CD4-positive, CD25-positive, alpha-beta regulatory T cell (primary cell): ENCODE results near the gene NEMF. TPM values are rescaled to one million over a fixed set of nuclear protein-coding genes. Genes with fewer than 3 reads are reported as not detected.
"Not testable (repeated sequence)": the region's sequence is repeated elsewhere in the genome, so short reads cannot be mapped to it uniquely, and the experiment has no call there.

Experiments used
- ATAC-seq, 2 donors: fragments of 150-1000 bp; cut with Tn5 transposase; one replicate each; pipeline ENCODE4 v1.10.0; 2021; ENCODE audit warnings: low read depth in 2 of 2, moderate number of reproducible peaks in 2 of 2, moderate library complexity in 1 of 2
- DNase-seq, 3 donors: peaks; one replicate each; pipeline versions ENCODE4 v3.0.0 to v3.0.0-alpha.2; 2012 to 2022; ENCODE audit warnings: mixed read lengths in 1 of 3
- H3K27ac ChIP-seq: one replicate; pipeline ENCODE4 v1.7.0; 2013; ENCODE audit warnings: mild to moderate bottlenecking, low read length; ENCODE audit not compliant: insufficient read depth, poor library complexity, severe bottlenecking
- H3K27me3 ChIP-seq: one replicate; pipeline ENCODE4 v1.7.0; 2013; ENCODE audit warnings: low read length; ENCODE audit not compliant: control insufficient read depth, insufficient read depth
- H3K36me3 ChIP-seq: one replicate; pipeline ENCODE4 v1.7.0; 2013; ENCODE audit warnings: mild to moderate bottlenecking, low read length, moderate library complexity; ENCODE audit not compliant: control insufficient read depth, insufficient read depth
- H3K4me1 ChIP-seq: 2 replicates; pipeline ENCODE4 v1.7.0; 2013; ENCODE audit warnings: mild to moderate bottlenecking, low read length; ENCODE audit not compliant: insufficient read depth, control insufficient read depth, poor library complexity, severe bottlenecking
- H3K4me3 ChIP-seq: one replicate; pipeline ENCODE4 v1.7.0; 2013; ENCODE audit warnings: low read depth, mild to moderate bottlenecking, low read length, moderate library complexity
- H3K9me3 ChIP-seq, 2 experiments: 1 replicate in 1 of 2; 2 replicates in 1 of 2; pipeline ENCODE4 v1.7.0; 2013; ENCODE audit warnings: low read length in 2 of 2, mild to moderate bottlenecking in 1 of 2, moderate library complexity in 1 of 2; ENCODE audit not compliant: control insufficient read depth in 2 of 2
- H3K27ac Mint-ChIP-seq, 3 donors: one replicate each; pipeline ENCODE4 v1.8.0; 2020 to 2022; ENCODE audit warnings: mild to moderate bottlenecking in 3 of 3, mixed read lengths in 3 of 3, moderate library complexity in 2 of 3
- H3K27me3 Mint-ChIP-seq: one replicate; pipeline ENCODE4 v1.8.0; 2022; ENCODE audit warnings: mild to moderate bottlenecking, mixed read lengths
- H3K36me3 Mint-ChIP-seq: one replicate; pipeline ENCODE4 v1.8.0; 2020; ENCODE audit warnings: mixed read lengths
- H3K4me1 Mint-ChIP-seq, 4 donors: one replicate each; pipeline ENCODE4 v1.8.0; 2020 to 2022; ENCODE audit warnings: mixed read lengths in 4 of 4, mild to moderate bottlenecking in 1 of 4
- H3K4me3 Mint-ChIP-seq, 4 donors: one replicate each; pipeline ENCODE4 v1.8.0; 2020 to 2022; ENCODE audit warnings: mild to moderate bottlenecking in 4 of 4, mixed read lengths in 4 of 4, moderate library complexity in 3 of 4
- H3K9me3 Mint-ChIP-seq, 7 donors: one replicate each; pipeline ENCODE4 v1.8.0; 2020 to 2022; ENCODE audit warnings: mixed read lengths in 7 of 7, mild to moderate bottlenecking in 3 of 7, moderate library complexity in 2 of 7
- polyA plus RNA-seq, 4 donors: library from polyadenylated mRNA; unstranded; fragments of 300-500 nt; fragmentation: Illumina TruSeq; gene quantifications; one replicate each; pipeline ENCODE4 v1.2.3, GENCODE V29; 2021
- total RNA-seq: library from RNA; stranded (reverse); gene quantifications from one replicate; pipeline ENCODE4 v1.2.3, GENCODE V29; 2022

NEMF gene
- total and polyA plus RNA-seq, 5 donors from 2014 or later = 32.6 to 79.6 (median 38.3) TPM

GRCh38 chr14:49896272-49896671 is 43.7 kb upstream of the NEMF start:
- not testable (repeated sequence) for H3K9me3 ChIP-seq, H3K27me3 ChIP-seq, ATAC-seq, DNase-seq, H3K27me3 Mint-ChIP-seq, H3K9me3 Mint-ChIP-seq
- Mint-ChIP-seq H3K36me3 (peaks cover 32% of the 10 kb centered on the region), H3K27ac (peak overlapping the region; percentile 54 to 86 (median 56)), H3K4me1 (peaks cover 24 to 53% (median 46%) of the 10 kb centered on the region in 4 donors), H3K4me3 (peak overlapping the region; percentile 94 to 100 (median 99))
- Histone ChIP-seq H3K4me3 (peak overlapping the region; percentile 90), H3K36me3 (peaks cover 11% of the 10 kb centered on the region), H3K4me1 (peaks cover 43% of the 10 kb centered on the region), H3K27ac (peak overlapping the region; percentile 98)

GRCh38 chr14:49895480-49895879 is 42.9 kb upstream of the NEMF start:
- Mint-ChIP-seq H3K4me3 (peak overlapping the region; percentile 94 to 100 (median 99)), H3K27ac (peak overlapping the region; percentile 54 to 86 (median 56)), H3K9me3 (no peaks in the 10 kb centered on the region), H3K27me3 (peaks cover 6% of the 10 kb centered on the region), H3K4me1 (peaks cover 24 to 58% (median 49%) of the 10 kb centered on the region in 4 donors), H3K36me3 (peaks cover 32% of the 10 kb centered on the region)
- peak overlapping the region; percentile 98 for H3K27ac ChIP-seq
- peaks cover 11% of the 10 kb centered on the region for H3K36me3 ChIP-seq
- no peaks in the 10 kb centered on the region for H3K27me3 ChIP-seq
- H3K4me1 ChIP-seq = peaks cover 43% of the 10 kb centered on the region
- H3K4me3 ChIP-seq = peak overlapping the region; percentile 90
- peak in 1 of 3 donors; percentile 61 for DNase-seq
- no peak for ATAC-seq
- no peaks in the 10 kb centered on the region for H3K9me3 ChIP-seq

GRCh38 chr14:49894214-49895107 is 41.9 kb upstream of the NEMF start:
- Mint-ChIP-seq H3K27ac (peak overlapping the region; percentile 91 to 99 (median 94)), H3K4me1 (peaks cover 20 to 54% (median 44%) of the 10 kb centered on the region in 4 donors), H3K4me3 (peak overlapping the region; percentile 94 to 100 (median 99)), H3K36me3 (peaks cover 32% of the 10 kb centered on the region)
- Histone ChIP-seq H3K27ac (peak overlapping the region; percentile 98), H3K4me1 (peaks cover 35% of the 10 kb centered on the region), H3K4me3 (peak overlapping the region; percentile 90), H3K36me3 (peaks cover 11% of the 10 kb centered on the region)
- not testable (repeated sequence) for ATAC-seq, H3K9me3 ChIP-seq, DNase-seq, H3K27me3 Mint-ChIP-seq, H3K27me3 ChIP-seq, H3K9me3 Mint-ChIP-seq

GRCh38 chr14:49893309-49894213 is 41.0 kb upstream of the NEMF start:
- peak overlapping the region; percentile 91 to 99 (median 99) for H3K27ac Mint-ChIP-seq
- Histone ChIP-seq H3K4me3 (peak overlapping the region; percentile 90), H3K36me3 (peaks cover 11% of the 10 kb centered on the region), H3K27ac (peak overlapping the region; percentile 98), H3K4me1 (peaks cover 29% of the 10 kb centered on the region), H3K9me3 (no peaks in the 10 kb centered on the region), H3K27me3 (no peaks in the 10 kb centered on the region)
- peaks cover 6% of the 10 kb centered on the region for H3K27me3 Mint-ChIP-seq
- peak overlapping the region; percentile 94 to 100 (median 99) for H3K4me3 Mint-ChIP-seq
- ATAC-seq = peak; percentile 57 to 58
- H3K36me3 Mint-ChIP-seq = peaks cover 32% of the 10 kb centered on the region
- H3K9me3 Mint-ChIP-seq = no peaks in the 10 kb centered on the region
- DNase-seq = peak; percentile 69 to 84 (median 80)
- H3K4me1 Mint-ChIP-seq = peaks cover 19 to 45% (median 38%) of the 10 kb centered on the region in 4 donors

- peaks cover 32% of the 10 kb centered on the region for H3K36me3 Mint-ChIP-seq
Measured at GRCh38 chr14:49892636-49893308, 40.2 kb upstream of the NEMF start, which contains the start of gene ARF6. Gene ARF6, plus strand, starts transcription at chr14:49893082. Its CDS starts 655 bp downstream, at chr14:49893737.

GRCh38 chr14:49892301-49892635 is 39.7 kb upstream of the NEMF start:
- H3K27ac Mint-ChIP-seq = peak overlapping the region; percentile 99 to 100 (median 99)
- peak overlapping the region; percentile 98 for H3K27ac ChIP-seq
- no peaks in the 10 kb centered on the region for H3K9me3 Mint-ChIP-seq
- H3K4me1 ChIP-seq = peaks cover 18% of the 10 kb centered on the region
- H3K36me3 ChIP-seq = peaks cover 11% of the 10 kb centered on the region
- peaks cover 6% of the 10 kb centered on the region for H3K27me3 Mint-ChIP-seq
- peaks cover 32% of the 10 kb centered on the region for H3K36me3 Mint-ChIP-seq
- peak overlapping the region; percentile 69 for H3K4me3 ChIP-seq
- peak; percentile 20 to 79 (median 65) for DNase-seq
- no peaks in the 10 kb centered on the region for H3K9me3 ChIP-seq
- peak; percentile 45 to 46 for ATAC-seq
- peaks cover 11 to 35% (median 28%) of the 10 kb centered on the region in 4 donors for H3K4me1 Mint-ChIP-seq
- H3K4me3 Mint-ChIP-seq = peak overlapping the region; percentile 94 to 100 (median 99)
- H3K27me3 ChIP-seq = no peaks in the 10 kb centered on the region

More at GRCh38 chr14:49892636-49893308, 40.2 kb upstream of the NEMF start, which contains the start of gene ARF6:
- H3K27me3 Mint-ChIP-seq = peaks cover 6% of the 10 kb centered on the region
- H3K27ac Mint-ChIP-seq = peak within 1 kb of the TSS; percentile 99 to 100 (median 99)
- H3K36me3 ChIP-seq = peaks cover 11% of the 10 kb centered on the region
- H3K9me3 ChIP-seq = no peaks in the 10 kb centered on the region
- DNase-seq (peak; percentile 91 to 98 (median 94)), ATAC-seq (peak; percentile 81 to 83)
- no peaks in the 10 kb centered on the region for H3K27me3 ChIP-seq
- peaks cover 12 to 37% (median 30%) of the 10 kb centered on the region in 4 donors for H3K4me1 Mint-ChIP-seq
- peak within 1 kb of the TSS; percentile 98 for H3K27ac ChIP-seq
- H3K9me3 Mint-ChIP-seq = no peaks in the 10 kb centered on the region
- peak within 1 kb of the TSS; percentile 90 for H3K4me3 ChIP-seq
- peak within 1 kb of the TSS; percentile 94 to 100 (median 99) for H3K4me3 Mint-ChIP-seq
- H3K4me1 ChIP-seq = peaks cover 23% of the 10 kb centered on the region

GRCh38 chr14:49888293-49888692 is 35.7 kb upstream of the NEMF start:
- Histone ChIP-seq H3K4me1 (peaks cover 10% of the 10 kb centered on the region), H3K27me3 (no peaks in the 10 kb centered on the region), H3K36me3 (no peaks in the 10 kb centered on the region), H3K9me3 (no peaks in the 10 kb centered on the region), H3K4me3 (no peak overlapping the region), H3K27ac (no peak overlapping the region)
- Mint-ChIP-seq H3K9me3 (no peaks in the 10 kb centered on the region), H3K27me3 (peaks cover 6% of the 10 kb centered on the region), H3K36me3 (peaks cover 6% of the 10 kb centered on the region), H3K27ac (no peak overlapping the region), H3K4me3 (no peak overlapping the region), H3K4me1 (peaks cover 3 to 21% (median 11%) of the 10 kb centered on the region in 4 donors)
- DNase-seq (no peak), ATAC-seq (no peak)
